Natural killer cell (primary cell): Measurements from ENCODE around the gene SNRNP25. TPM values are rescaled to one million over a fixed set of nuclear protein-coding genes. Genes with fewer than 3 reads are reported as not detected.
"Not testable (repeated sequence)": the region's sequence is repeated elsewhere in the genome, so short reads cannot be mapped to it uniquely, and the experiment has no call there.

ENCODE experiments used
- ATAC-seq, 3 donors: fragments of 150-1000 bp in 2 of 3; fragments of 200-7000 bp in 1 of 3; cut with Tn5 transposase; 1 replicate in 1 of 3; 2 replicates in 2 of 3; pipeline ENCODE4 v1.10.0; 2021; ENCODE audit warnings: mild to moderate bottlenecking in 2 of 3, moderate library complexity in 2 of 3
- DNase-seq, 2 donors: peaks; one replicate each; pipeline versions ENCODE4 v3.0.0 to v3.0.0-alpha.2; 2013 to 2021; ENCODE audit warnings: mixed read lengths in 1 of 2
- H3K27ac ChIP-seq: one replicate; pipeline ENCODE4 v1.5.1; 2013; ENCODE audit warnings: mild to moderate bottlenecking, low read length
- H3K27me3 ChIP-seq: one replicate; pipeline ENCODE4 v1.6.1; 2013; ENCODE audit warnings: low read length; ENCODE audit not compliant: control insufficient read depth, insufficient read depth
- H3K36me3 ChIP-seq: one replicate; pipeline ENCODE4 v1.6.1; 2013; ENCODE audit warnings: low read length; ENCODE audit not compliant: control insufficient read depth, insufficient read depth
- H3K4me1 ChIP-seq: one replicate; pipeline ENCODE4 v1.6.1; 2013; ENCODE audit warnings: low read length; ENCODE audit not compliant: control insufficient read depth, insufficient read depth
- H3K4me3 ChIP-seq: one replicate; pipeline ENCODE4 v1.5.1; 2013; ENCODE audit warnings: low read length
- H3K9me3 ChIP-seq: one replicate; pipeline ENCODE4 v1.6.1; 2013; ENCODE audit warnings: low read length; ENCODE audit not compliant: control insufficient read depth, insufficient read depth
- H3K27ac Mint-ChIP-seq, 2 donors: one replicate each; pipeline ENCODE4 v1.8.0; 2022; ENCODE audit warnings: mild to moderate bottlenecking in 2 of 2, mixed read lengths in 2 of 2, moderate library complexity in 1 of 2
- H3K27me3 Mint-ChIP-seq, 2 donors: one replicate each; pipeline ENCODE4 v1.8.0; 2022; ENCODE audit warnings: low read depth in 2 of 2, mixed read lengths in 2 of 2
- H3K36me3 Mint-ChIP-seq: one replicate; pipeline ENCODE4 v1.8.0; 2022; ENCODE audit warnings: mixed read lengths
- H3K4me1 Mint-ChIP-seq, 2 donors: one replicate each; pipeline ENCODE4 v1.8.0; 2022; ENCODE audit warnings: mixed read lengths in 2 of 2
- H3K4me3 Mint-ChIP-seq: one replicate; pipeline ENCODE4 v1.8.0; 2022; ENCODE audit warnings: mild to moderate bottlenecking, moderate library complexity, mixed read lengths
- H3K9me3 Mint-ChIP-seq, 2 donors: one replicate each; pipeline ENCODE4 v1.8.0; 2022; ENCODE audit warnings: mixed read lengths in 2 of 2
- CTCF ChIP-seq: fragments of 200-600 bp; IDR thresholded peaks from one replicate; pipeline ENCODE4 v1.8.0; 2022; ENCODE audit warnings: antibody characterized with exemption
- WGBS: methylation state at CpG from one replicate; pipeline ENCODE4 v1.1.7; 2013; ENCODE audit warnings: missing lambda C conversion rate; ENCODE audit not compliant: insufficient coverage; 5-methylcytosine and 5-hydroxymethylcytosine counted together
- intact Hi-C: fragments of 100-400 bp; cut with micrococcal nuclease; formaldehyde crosslinking; loops from one replicate; pipeline ENCODE4 v1.14.2; 2022
- total RNA-seq, 4 donors: library from RNA; stranded (reverse); fragments of 120-200 nt in 1 of 4; gene quantifications; one replicate each; pipeline versions ENCODE4 v1.2.3 to v1.2.4, GENCODE V29; 2013 to 2022

SNRNP25 gene
- total RNA-seq, 3 donors from 2014 or later (not counting 1 experiment from before 2014, with no cell fraction given): 6.4 to 13.4 (median 13.2) TPM

DNA sequence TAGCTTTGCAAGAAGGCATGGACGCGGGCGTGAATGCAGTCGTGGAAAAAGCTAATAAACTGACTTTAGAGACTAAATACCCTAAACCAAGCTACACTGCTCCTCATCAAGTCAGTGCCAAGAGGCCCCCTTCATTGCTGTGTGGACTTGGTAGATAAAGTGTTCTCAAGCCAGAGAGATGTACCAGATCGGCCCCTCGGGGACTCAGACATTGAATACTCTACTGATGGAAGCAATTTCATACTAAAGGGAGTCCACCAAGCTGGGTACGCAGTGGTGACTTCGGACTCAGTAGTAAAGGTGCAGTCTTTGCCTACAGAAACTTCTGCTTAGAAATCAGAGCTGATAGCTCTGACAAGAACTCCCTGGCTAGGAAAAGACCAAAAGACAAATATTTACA, 9.0 kb upstream of the SNRNP25 start:
- 98% methylated on average over 7 of the region's 8 CpGs for WGBS
- no peaks in the 10 kb centered on the region for H3K9me3 ChIP-seq
- no peak for TF ChIP-seq CTCF
- no peak overlapping the region for H3K27ac ChIP-seq
- H3K4me1 Mint-ChIP-seq: peaks cover 12 to 25% of the 10 kb centered on the region in 2 donors
- H3K4me1 ChIP-seq: peaks cover 8% of the 10 kb centered on the region
- DNase-seq (no peak), ATAC-seq (no peak)
- H3K36me3 Mint-ChIP-seq: peaks cover 8% of the 10 kb centered on the region
- H3K27ac Mint-ChIP-seq: no peak overlapping the region
- H3K4me3 Mint-ChIP-seq: no peak overlapping the region
- no peaks in the 10 kb centered on the region for H3K27me3 Mint-ChIP-seq
- H3K36me3 ChIP-seq: peaks cover 35% of the 10 kb centered on the region
- H3K4me3 ChIP-seq: no peak overlapping the region
- H3K9me3 Mint-ChIP-seq: no peaks in the 10 kb centered on the region
- H3K27me3 ChIP-seq: no peaks in the 10 kb centered on the region
- intact Hi-C loops: no loop called here

DNA sequence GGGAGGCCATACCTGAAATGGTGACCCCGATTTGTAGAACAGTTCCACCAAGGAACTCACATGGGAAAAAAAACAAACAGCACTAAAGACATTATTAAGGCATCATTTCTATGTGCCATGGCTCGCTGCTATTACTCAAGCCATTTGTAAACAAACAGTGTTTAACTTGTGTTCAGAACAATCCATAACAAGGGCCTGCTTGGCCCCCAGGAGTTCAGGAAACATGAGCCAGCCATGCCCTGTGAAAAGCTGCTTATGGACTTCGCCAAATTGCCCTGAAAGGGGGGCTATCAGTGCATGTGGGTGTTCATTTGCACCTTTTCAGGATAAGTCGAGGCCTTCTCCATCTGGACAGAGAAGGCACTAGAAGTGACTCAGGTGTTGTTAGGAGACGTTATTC, 8.2 kb upstream of the SNRNP25 start:
- no peak overlapping the region for H3K4me3 Mint-ChIP-seq
- 91% methylated on average over 5 of the region's 5 CpGs for WGBS
- Histone ChIP-seq H3K9me3 (no peaks in the 10 kb centered on the region), H3K36me3 (peaks cover 35% of the 10 kb centered on the region), H3K4me3 (no peak overlapping the region), H3K4me1 (peaks cover 8% of the 10 kb centered on the region), H3K27me3 (no peaks in the 10 kb centered on the region), H3K27ac (no peak overlapping the region)
- no peaks in the 10 kb centered on the region for H3K9me3 Mint-ChIP-seq
- DNase-seq: no peak
- no peaks in the 10 kb centered on the region for H3K27me3 Mint-ChIP-seq
- H3K4me1 Mint-ChIP-seq: peaks cover 12 to 31% of the 10 kb centered on the region in 2 donors
- no peak for TF ChIP-seq CTCF
- no peak for ATAC-seq
- intact Hi-C loops: no loop called here
- no peak overlapping the region for H3K27ac Mint-ChIP-seq
- H3K36me3 Mint-ChIP-seq: peaks cover 8% of the 10 kb centered on the region

GRCh38 chr16:46510-46909, 7.1 kb upstream of the SNRNP25 start:
- H3K27ac Mint-ChIP-seq, H3K27me3 ChIP-seq, H3K4me3 Mint-ChIP-seq, H3K9me3 Mint-ChIP-seq, H3K36me3 Mint-ChIP-seq, H3K9me3 ChIP-seq, DNase-seq, H3K4me1 ChIP-seq, H3K27ac ChIP-seq, H3K4me3 ChIP-seq, H3K27me3 Mint-ChIP-seq, intact Hi-C loops, ATAC-seq: not testable (repeated sequence)
- peaks cover 21 to 37% of the 10 kb centered on the region in 2 donors for H3K4me1 Mint-ChIP-seq
- 100% methylated on average over 4 of the region's 7 CpGs for WGBS
- H3K36me3 ChIP-seq: peaks cover 40% of the 10 kb centered on the region

DNA sequence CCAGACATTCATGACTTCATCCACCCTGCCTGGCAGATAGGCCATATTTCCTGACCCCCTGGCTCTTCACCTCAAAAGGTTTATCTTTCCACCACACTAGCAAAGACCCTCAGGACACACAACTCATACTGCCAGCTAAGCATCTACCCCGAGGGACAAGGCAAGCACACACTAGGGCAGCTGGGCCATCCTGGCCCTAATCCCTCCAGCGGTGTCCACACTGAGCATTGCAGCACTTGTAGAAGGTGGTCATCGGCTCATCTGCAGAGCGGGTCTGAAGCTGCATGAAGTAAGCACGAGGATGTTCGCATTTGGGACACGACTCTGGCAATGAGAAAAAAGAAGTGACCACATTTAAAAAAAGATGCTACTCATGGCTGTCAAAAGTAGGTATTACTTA, 6.4 kb upstream of the SNRNP25 start:
- peaks cover 39% of the 10 kb centered on the region for H3K36me3 ChIP-seq
- H3K27ac ChIP-seq: no peak overlapping the region
- no peak for TF ChIP-seq CTCF
- DNase-seq (no peak), ATAC-seq (no peak)
- H3K4me3 ChIP-seq: no peak overlapping the region
- H3K4me1 Mint-ChIP-seq: peaks cover 17 to 31% of the 10 kb centered on the region in 2 donors
- no peaks in the 10 kb centered on the region for H3K9me3 Mint-ChIP-seq
- H3K27ac Mint-ChIP-seq: peak overlapping the region in 1 of 2 donors; percentile 29
- no peak overlapping the region for H3K4me3 Mint-ChIP-seq
- H3K27me3 ChIP-seq: no peaks in the 10 kb centered on the region
- 92% methylated on average over 7 of the region's 7 CpGs for WGBS
- intact Hi-C loops: no loop called here
- peaks cover 2% of the 10 kb centered on the region for H3K36me3 Mint-ChIP-seq
- H3K4me1 ChIP-seq: peaks cover 6% of the 10 kb centered on the region
- no peaks in the 10 kb centered on the region for H3K9me3 ChIP-seq
- no peaks in the 10 kb centered on the region for H3K27me3 Mint-ChIP-seq
